Erythroblast (primary cell): Measurements from ENCODE around the gene STARD13.

Experiments used
- DNase-seq, 2 experiments: peaks; one replicate each; lab custom pipeline; 2025; lab: John Stamatoyannopoulos, UW
- GATA1 ChIP-seq: IDR thresholded peaks from 2 replicates; pipeline ENCODE4 v1.6.1; 2011; ENCODE audit warnings: low read depth, mild to moderate bottlenecking, control low read depth, low read length, moderate library complexity
- POLR2A ChIP-seq: IDR thresholded peaks from 2 replicates; pipeline ENCODE4 v1.6.1; 2011; ENCODE audit warnings: mild to moderate bottlenecking, low read length

The STARD13 gene

DNA sequence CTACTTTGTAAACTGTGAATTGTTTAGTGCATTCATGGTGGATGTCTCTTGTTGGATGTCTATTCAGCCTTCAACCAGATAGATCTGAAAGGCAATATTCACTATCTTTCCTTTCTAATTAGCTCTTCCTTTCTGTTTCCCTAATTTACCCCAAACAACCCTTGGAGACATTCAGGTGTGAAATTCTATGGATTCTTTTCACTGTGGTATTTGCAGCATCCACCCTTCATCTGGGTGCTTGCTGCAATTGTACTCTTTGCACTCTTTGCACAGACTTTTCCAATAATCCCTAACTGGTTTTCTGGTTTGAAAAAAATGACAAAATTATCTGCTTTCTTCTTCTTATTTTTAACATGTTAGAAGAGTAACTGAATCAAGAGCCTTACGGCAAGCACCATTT lies 212.8 kb downstream of the STARD13 start:
- DNase-seq, result no peak
- no peak for TF ChIP-seq POLR2A
- no peak for TF ChIP-seq GATA1

DNA sequence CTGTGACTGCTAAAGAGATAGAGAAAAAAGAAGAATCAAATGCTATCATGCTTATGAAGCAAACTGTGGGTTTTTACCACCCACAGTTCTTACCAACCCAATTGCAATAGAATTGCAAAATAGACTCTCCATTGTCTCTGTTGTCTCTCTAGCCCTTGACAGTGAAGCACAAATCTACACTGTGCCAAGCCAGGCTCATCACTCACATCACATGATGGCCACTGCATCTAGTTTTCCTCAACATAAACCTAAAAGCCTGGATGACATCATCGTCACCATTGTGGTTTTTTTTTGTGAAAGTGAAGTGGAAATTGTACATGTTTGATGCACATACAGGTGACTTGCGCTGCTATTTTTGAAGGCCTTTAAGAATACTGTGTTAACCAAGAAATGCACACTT lies 213.3 kb downstream of the STARD13 start:
- DNase-seq, result no peak
- no peak for TF ChIP-seq GATA1
- TF ChIP-seq POLR2A, result no peak

DNA sequence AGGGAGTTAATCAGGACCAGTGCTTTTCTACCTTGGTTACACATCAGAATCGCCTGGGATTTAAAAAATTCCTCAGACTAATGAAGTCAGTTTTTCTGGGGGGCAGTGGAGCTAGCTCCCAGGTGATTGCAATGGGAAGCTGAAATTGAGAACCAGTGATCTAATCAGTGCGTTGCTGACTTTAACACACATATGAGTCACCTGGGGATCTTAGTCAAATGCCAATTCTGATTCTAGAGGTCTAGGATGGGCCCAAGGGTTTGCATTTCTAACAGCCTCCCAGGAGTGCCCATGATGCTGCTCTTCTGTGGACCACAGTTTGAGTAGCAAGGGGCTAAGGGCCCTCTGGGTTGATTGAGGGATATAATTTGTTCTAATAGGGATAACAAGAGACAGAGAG lies 214.8 kb downstream of the STARD13 start:
- no peak for TF ChIP-seq GATA1
- TF ChIP-seq POLR2A, result no peak
- no peak for DNase-seq

DNA sequence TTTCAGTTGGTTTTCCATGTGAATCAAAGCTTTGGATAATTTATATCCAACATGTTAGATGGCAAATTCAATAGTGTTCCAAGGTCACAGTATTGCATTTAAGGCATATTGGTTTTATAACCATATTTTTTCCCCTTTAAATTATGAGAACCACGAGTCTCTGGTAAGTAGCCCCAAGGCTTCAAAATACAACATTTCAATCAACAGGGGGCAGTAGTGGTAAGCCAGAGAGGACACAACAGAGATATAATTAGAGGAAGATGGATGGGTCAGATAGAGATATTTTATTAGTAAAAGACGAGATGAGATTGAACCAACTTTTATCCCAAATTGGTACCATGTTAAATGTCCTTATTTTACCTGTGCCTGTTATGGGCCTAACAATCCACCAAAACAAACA lies 216.2 kb downstream of the STARD13 start:
- DNase-seq, result peak; percentile 30 to 42
- TF ChIP-seq GATA1 (no peak), POLR2A (no peak)

GRCh38 chr13:33066329-33066728 lies 219.2 kb downstream of the STARD13 start:
- no peak for TF ChIP-seq POLR2A
- no peak for TF ChIP-seq GATA1

GRCh38 chr13:33060815-33061214 lies 224.7 kb downstream of the STARD13 start:
- no peak for DNase-seq
- TF ChIP-seq POLR2A (no peak), GATA1 (no peak)

More at GRCh38 chr13:33066329-33066728, 219.2 kb downstream of the STARD13 start:
- no peak for DNase-seq

- no peak for DNase-seq
- TF ChIP-seq POLR2A, result no peak
- no peak for TF ChIP-seq GATA1
Measured at GRCh38 chr13:33058776-33059327, 226.7 kb downstream of the STARD13 start.

DNA sequence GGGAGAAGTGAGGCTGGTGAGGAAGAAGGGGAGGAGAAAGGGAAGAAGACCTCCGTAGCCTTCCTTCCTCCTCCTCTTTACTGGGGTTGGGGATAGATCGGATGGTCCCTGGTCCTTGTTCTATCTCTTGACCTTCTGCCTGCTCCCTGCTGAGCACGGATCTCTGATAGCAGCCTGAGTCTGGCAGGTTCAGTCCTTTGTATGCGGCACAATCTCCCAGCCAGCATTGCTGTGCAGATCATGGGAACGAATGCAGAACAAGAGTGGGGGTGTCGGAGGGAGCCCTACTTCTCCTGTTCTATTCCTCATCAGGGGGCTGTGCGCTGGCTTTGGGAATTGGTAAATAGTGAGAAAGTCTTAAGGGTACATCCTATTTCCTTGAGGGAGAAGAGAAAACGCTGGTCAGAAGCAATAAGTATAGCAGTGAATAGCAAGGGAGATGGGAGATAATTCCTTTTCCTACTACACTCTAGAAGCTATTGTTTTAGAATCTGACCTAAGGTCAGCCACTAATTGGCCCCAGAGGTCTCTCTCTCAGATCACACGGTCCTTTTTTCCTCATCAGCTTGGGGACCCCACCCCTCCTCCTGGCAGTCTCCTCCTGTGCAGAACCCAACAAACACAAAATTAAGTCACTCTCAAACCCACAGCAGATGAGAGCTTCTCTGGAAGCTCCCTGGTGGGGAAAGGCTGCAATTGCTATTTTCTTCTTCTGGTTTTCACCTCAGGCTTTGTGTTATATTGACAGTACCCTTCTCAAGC lies 228.4 kb downstream of the STARD13 start:
- TF ChIP-seq POLR2A (no peak), GATA1 (no peak)
- peak; percentile 2 to 7 for DNase-seq

DNA sequence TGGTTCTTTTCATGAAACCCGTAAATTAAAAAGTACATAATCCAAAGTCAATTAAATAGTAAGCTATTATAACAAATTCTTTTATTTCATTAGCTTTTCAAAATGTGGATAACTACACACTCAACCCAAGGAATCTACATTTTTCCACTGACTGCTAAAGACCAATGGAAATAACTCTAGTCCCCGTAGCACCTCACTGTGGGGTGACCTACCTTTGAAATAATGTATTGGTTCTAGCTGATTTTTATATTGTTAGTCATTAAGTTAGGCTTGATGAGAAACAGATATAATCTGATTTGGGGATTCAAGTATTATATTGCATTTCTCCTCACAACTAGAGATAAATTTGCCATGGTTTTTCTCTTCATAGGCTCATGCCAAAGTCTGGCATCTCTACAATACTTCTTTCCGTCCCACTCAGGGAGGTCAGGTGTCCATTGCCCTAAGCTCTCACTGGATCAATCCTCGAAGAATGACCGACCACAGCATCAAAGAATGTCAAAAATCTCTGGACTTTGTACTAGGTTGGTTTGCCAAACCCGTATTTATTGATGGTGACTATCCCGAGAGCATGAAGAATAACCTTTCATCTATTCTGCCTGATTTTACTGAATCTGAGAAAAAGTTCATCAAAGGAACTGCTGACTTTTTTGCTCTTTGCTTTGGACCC lies 232.0 kb downstream of the STARD13 start:
- TF ChIP-seq GATA1 (no peak), POLR2A (no peak)
- no peak for DNase-seq
